HG02884 (cell line): ENCODE measurements around the gene THBS2.

Source experiments
- ATAC-seq: cut with Tn5 transposase; IDR thresholded peaks from one replicate; pipeline ENCODE4 v1.9.1; 2021; ENCODE audit warnings: mild to moderate bottlenecking, moderate library complexity; ENCODE audit not compliant: unreplicated experiment

Gene THBS2

DNA sequence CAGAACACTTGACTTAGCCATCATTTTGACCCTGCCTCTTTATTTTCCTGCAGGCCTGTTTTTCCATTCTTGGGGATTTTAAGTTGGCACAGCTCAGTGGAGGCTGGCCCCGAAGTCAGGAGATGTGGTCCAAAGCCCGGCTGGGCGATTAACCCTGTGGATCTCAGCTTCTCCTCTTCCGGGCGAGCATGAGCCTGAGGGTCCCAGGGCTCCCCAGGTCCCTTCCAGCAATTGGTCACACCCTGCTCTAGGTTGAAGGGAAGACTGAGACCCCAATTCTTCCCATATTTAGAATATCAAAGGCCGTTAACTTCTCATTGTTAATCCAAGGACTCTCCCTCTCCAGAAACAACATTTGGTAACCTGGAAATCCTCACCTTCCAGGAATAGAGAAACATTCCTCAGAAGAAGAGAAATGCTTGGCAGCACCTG is 2.3 kb downstream of the THBS2 start:
- ATAC-seq, result no peak

DNA sequence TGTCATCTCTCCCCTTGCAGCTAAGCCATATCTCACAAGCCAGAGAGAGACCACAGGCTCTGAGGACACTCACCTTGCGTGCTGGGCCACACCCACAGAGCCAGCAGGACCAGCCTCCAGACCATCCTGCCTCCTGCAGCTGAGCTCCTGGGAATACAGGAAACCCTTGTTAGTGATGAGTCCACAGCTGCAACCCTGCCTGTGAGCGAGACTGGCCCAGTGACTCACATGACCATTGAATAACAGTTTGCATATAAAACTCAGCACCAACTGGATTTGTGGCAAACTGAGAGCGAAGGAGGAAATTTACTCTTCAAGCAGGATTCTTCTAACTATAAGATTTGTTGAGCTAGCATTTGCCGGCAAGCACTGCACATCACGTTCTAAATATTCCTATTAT is 3.0 kb downstream of the THBS2 start:
- no peak for ATAC-seq

DNA sequence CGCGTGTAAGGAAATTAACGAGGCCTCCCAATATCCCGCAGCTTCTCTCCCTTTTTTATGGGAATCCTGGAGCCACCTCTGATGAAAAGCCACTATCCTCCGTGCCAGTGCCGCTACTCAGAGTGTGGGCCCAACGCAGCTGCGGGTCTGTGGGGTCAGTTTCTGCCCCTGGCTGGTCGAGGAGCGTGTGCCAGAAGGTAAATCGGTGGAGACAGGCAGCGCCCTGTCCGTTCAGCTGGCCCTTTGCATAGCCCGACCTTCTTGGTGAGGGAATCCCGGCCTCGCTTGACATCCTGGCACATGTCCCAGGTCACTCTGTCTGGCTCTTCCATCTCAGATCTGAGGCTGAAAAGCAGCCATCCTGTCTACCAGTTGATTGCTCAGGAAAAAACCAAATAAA is 4.6 kb downstream of the THBS2 start:
- ATAC-seq, result no peak

DNA sequence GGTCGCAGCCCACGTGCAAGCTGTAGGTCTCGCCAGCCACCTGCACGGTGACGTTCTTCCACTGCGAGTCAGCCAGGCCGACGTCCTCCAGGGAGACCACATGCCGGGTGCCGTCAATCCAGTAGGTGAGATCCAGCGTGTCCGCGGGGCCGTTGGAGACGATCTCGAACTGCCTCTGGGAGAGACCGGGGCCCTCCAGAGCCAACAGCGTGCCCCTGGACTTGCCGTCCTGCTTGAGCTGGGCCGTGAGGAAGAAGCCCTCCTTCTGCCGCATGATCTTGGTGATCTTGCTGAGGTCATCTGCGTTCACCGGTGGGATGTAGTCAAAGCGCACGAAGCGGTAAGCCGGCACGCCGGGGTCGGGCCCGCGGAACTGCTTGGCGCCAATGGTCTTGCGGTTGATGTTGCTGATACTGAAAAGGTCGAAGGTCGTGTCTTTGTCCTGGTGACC is 5.1 kb downstream of the THBS2 start:
- ATAC-seq, result no peak

DNA sequence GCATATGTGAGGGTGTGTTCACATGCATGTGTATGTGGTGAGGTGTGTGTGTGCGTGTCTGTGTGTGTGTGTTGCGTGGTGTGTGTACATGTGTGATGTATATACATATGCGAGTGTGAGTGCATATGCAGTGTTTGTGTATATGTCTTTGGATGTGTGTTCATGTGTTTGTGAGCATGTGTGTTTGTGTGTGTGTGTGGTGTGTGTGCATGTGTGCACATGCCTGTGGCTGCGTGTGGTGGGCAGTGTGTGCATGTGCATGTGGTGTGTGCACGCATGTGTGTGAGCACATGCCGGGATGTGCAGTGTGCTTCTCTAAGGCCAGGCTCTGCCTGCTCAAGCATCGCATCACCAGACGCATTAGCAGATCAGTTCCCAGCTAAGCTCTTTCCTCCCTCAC is 5.7 kb downstream of the THBS2 start:
- no peak for ATAC-seq

DNA sequence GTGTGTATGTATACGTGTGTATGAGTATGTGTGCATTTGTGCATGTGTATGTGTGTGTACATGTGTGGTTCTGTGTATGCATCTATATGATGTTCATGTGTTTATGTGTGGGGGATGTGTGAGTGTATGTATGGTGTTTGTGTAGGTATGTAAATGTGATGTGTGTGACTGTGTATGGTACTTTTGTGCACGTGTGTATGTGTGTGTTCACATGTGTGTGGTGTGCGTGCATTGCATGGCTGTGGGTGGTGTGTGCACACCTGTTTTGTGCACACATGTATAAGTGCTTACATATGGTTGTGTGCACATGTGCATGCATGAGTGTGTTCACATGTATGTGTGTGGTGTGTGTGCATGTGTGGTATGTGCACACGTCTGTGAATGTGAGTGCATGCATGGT is 6.2 kb downstream of the THBS2 start:
- ATAC-seq, result no peak

DNA sequence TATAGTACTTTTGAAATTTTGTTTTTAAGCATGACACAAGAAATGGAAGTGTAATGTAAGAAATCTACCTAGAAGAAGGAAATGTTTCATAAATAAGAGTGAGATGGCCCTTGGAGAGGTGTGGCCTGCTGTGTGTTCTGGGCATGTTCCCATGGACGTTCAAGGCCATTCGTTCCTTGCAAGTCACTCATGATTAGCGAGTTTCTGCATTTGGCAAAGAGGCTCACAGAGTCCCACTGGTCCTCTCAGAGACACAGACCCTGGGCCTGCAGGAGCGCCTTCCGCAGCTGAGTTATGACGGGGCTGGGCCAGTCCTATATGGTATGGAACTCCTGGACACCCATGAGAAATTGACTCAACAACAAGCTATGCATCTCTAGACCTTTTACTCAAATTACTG is 7.2 kb downstream of the THBS2 start:
- no peak for ATAC-seq

DNA sequence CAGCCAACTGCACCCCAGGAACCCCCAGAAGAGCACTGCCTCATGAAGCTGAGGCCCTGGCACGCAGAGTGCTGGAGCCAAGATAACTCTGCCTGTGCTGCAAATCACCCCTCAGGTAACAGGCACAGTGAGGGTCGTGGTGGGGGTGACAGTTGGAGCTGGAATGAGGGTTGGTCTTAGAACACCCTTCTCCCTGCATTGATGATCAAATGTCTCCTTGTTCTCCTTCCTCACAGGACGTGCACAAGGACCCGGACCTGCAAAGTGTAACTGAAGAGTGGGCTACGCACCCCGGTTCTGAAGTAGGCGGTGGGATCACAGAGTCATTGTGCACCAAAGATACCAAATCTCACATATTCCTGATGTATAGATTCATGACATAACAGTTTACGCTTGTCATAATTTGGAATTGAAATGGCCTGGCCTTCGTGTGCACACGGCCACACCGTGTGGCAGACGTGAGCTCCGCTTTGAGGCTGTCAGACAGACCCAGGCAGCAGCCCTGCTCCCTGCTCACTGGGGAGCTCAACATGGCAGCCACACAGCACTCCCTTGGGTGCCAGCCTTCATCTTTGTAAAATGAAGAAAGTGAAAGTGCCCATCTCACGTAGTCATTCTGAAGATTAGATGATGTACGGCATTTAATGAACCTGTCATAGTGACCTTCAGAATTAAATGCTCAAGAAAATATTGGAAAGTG is 8.8 kb downstream of the THBS2 start:
- no peak for ATAC-seq

DNA sequence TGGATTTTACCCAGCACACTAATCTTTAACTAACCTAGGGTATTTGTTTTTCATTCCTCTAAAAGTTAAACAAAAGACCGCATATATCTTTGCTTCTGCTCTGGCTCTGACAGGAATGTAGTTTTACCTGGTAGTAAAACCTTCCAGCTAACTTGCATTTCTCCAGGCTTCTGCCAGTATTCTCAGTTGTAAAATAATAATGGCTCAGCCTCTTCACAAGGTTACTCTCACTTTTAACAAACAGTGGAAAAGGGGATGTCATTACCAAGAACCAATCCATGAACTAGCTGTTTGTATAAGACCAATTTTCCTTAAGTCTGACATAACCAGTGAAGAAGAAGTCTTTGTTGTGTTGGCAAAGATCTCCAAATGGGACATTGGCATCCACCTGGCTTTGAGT is 10.0 kb downstream of the THBS2 start:
- ATAC-seq, result no peak

DNA sequence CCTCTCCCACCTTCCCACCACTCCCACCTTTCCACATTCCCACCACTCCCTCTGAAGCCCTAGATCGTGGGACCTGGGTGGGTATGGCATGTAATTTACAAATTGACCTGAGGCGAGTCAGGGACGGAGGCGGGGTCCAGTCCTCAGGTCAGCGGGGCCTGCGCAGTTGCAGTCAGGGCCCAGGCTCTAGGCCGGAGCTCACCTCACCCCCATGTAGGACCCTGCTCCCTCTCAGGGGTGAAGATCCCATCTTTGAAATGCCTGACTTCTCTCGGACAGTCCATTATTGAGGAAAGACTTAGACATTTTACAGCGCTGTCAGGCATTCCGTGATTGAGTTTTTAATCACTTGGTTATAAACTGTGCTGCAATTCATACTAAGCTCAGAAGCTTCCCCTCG is 10.5 kb downstream of the THBS2 start:
- ATAC-seq, result no peak

DNA sequence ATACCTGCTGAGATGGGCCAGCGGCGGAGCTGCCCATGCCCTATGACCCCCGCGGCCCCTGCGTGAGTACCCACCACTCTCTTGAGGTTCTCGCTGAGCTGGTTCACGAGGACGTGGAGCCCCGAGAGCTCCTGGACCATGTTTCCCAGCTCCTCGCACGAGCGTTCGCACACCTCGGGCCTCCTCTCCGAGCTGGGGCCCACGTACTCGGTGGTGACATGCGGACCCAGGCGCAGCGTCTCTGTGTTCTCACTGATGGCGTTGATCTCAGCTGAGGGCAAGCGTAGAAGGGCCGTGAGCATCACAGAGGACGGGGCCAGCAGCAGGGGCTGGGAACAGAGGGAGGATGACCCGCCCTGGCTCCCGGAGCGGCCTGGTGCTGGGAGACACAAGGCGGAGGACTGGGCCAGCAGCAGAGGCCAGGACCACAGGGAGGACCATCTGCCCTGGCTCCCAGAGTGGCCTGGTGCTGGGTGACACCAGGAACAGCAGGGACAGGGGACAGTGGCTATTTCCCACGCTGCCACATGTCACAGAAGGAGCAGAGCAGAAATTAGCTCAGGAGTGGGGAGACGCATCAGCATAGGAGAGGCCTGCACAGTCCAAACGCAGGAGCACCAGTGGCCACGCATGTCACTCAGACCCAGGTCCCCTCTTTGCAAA is 11.8 kb downstream of the THBS2 start:
- no peak for ATAC-seq

DNA sequence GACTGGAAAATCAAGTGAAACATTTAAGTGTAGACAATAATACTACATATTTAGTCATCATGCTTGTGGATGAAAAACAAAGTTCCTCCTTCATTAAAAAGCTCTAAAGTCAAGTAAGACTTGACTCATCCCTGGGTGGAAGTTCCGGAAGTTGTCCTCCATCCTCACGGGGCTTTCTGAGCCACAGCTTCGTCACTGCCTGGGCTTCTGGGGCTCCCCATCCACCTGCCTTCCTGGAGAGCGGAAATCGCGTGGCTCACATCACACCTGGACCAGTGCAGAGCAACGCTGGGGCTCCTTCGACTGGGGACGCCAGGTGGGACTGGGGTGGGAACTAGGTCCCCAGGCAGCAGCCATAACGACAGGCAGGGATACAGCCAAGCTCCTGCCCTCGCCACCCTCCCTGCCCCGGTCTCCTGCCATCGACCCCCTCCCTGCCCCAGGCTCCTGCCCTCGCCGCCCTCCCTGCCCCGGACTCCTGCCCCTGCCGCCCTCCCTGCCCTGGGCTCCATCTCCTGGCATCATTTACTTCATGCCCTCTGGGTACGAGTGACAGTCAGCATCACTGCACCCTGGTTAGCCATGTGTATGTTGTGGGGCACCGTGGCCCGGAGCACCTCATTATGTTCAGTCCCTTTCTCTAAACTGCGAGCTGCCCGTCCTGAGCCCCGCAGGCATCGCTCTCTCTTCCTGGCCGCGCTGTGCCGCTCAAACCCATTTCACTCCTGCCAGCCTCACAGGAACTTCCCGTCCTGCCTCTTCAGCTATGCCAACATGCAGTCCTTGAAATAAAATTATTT is 12.9 kb downstream of the THBS2 start:
- no peak for ATAC-seq

DNA sequence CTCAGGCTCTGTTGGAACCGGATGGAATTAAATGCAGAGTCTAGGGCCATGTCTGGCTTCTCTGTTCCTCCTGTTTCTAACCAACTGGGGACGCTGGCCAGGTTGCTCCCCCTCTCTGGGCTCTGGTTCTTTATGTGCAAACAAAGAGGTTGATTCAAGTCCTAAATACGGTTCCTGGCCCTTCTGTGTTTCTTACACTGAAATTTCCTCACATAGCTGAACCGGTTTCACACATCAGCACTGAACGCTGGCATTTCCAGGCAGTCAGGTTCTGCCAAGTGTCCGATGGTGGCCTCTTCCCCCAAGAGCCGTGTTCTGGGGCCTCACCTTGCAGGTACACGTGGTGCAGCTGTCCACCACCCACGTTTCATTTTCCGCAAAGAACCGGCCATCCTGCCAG is 13.5 kb downstream of the THBS2 start:
- no peak for ATAC-seq

DNA sequence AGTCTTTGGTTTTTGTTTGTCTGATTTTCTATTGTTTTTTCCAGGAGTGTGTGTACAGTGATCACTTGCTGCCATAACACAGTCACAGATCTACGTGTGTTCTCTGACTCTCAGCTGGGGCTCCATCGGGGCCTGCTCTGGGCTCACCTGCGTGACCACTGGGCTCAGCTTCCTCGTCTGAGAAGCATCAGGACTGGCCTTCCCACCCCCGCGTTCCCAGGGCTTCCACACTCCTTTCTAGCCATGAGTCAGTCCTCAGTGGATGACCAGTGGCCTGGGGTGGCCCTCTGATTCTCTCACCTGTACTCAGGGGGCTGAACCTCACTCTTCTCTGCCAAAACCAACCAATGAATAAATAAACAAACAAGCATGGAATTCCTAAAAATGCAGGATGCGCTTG is 14.5 kb downstream of the THBS2 start:
- ATAC-seq, result no peak

DNA sequence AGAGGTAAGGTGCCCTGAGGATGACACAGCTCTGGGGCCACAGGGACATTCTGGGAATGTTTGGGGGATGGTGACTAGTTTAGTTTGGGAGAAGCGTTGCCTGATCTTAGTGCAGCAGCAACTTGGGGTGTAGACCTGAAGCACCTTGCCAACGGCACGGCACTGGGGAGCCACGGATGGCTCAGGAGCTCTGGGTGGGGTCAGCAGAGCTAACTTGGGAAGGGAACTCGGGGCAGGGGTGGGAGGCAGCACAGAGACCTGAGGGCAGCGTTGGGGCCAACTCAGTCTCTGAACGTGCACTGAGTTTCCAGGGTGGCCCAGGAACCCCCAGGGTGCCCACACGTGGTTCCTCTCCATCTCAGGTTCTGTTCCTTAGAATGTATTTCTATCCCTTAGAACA is 14.9 kb downstream of the THBS2 start:
- no peak for ATAC-seq

DNA sequence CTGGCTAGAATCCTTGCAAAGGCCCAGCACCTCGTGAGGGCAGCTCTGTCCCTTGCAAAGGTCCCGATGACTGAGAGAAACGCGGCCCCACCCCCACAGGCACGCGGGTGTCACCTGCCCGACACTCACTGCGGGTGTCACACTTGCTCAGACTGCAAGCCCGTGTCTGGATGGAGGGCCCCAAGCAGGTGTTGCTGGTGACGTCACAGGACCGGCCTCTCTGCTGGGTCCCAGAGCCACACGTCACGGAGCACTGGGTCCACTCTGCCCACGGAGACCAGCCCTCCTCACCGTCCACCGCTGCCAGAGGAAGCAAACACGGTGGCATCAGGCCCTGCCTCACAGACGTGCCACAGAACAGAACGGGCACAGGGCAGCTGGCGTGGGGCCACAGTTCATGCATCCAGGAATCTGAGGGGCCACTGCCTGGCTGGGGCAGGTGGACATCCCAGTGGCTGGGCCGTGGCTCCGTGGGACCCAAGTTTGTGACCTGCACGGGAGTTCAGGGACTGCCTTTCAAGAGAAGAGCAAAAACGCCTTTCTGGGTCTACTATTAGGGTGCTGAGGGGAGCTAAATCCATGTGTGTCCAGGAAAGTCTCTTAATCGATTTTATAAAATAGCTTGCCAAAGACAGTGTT is 16.0 kb downstream of the THBS2 start:
- ATAC-seq, result no peak

DNA sequence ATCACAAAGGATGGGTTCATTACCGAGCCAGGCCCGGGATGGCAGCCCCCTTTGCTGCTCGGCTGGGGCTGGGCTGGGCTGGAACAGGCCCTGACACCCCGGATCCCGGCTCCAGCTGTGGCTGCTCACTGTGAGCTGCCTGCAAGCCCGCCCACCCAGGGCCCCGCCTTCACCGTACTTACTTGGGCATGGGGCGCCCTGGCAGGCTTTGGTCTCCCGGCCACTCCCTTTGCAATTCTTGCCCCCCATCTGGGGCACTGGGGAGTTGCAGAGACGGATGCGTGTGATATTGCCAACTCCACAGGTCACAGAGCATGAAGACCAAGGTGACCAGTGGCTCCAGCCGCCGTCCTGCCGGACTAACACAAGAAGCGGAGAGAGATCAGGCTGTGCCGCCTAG is 16.7 kb downstream of the THBS2 start:
- no peak for ATAC-seq

DNA sequence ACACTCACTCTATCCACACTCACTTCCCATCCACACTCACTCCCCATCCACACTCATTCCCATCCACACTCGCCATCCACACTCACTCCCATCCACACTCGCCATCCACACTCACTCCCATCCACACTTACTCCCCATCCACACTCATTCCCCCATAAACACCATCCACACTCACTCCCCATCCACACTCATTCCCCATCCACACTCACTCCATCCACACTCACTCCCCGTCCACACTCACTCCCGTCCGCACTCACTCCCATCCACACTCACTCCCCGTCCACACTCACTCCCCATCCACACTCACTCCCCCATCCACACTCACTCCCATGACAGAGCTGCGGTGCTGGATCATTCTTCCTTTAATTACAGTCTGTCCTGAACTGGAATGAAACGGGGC is 17.1 kb downstream of the THBS2 start:
- no peak for ATAC-seq

DNA sequence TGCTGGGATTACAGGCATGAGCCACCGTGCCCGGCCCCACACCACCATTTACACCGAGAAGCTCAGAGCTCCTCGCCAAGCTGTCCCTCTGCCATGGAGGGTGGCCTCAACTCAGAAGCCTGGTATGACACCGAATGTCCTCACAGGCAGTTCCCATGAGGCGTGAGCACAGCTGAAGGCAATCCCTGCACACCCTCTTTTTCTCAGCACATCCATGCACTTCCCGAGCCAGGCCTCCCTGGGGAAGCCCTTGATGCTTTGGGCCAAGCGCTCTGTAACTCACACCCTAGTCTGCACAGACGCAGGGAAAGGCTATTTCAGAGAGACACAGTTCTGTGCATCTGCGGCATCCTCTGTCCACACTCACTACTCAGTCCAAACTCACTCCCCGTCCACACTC is 18.4 kb downstream of the THBS2 start:
- ATAC-seq, result no peak

DNA sequence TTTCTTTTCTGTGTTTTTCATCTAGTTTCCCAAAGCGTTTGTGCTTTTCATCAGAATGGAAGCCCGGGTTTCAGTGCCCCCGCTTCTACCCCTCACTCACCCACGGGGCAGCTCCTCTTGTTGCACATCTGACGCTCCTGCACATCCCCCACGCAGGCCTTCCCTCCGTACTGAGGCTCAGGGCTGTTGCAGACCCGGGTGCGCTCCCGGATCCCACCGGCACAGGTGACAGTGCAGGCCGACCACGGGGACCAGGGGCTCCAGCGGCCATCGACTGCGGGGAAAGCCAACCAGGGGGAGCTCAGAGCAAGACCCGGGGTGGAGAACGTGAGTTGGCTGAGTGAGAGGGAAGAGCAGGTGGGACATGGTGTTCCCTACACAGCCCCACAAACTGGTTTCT is 19.0 kb downstream of the THBS2 start:
- no peak for ATAC-seq

DNA sequence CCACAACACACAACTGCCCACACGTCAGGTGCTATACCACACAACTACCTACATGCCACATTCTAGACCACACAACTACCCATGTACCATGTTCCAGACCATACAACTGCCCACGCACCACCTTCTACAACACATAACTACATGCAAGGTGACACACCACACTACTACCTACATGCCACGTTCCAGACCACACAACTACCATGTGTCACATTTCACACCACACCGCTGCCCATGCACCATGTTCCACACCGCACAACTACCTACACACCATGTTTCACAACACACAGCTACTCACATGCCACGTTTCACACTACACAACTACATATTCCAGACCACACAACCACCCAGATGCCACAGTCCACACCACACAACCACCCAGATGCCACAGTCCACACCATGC is 19.8 kb downstream of the THBS2 start:
- ATAC-seq, result no peak

DNA sequence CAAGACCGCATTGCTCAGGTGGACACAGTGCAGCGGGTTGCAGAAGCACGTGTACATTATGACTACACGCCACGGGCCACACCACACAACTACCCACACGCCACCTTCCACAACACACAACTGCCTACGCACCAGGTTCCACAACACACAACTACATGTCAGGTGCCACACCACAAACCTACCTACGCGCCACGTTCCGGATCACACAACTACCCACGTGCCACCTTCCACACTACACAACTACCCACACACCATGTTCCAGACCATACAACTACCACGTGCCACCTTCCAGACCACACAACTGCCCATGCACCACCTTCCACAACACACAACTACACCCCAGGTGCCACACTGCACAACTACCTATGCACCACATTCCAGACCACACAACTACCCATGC is 20.5 kb downstream of the THBS2 start:
- ATAC-seq, result no peak
